Stimulated activated CD4-positive, alpha-beta T cell treated with anti-CD3 and anti-CD28 coated beads, TNF-alpha, amount 100 ng/mL, for 4 hours (primary cell): ENCODE data around the gene BYSL.

Experiments
- DNase-seq, 3 experiments: peaks; one replicate each; pipeline ENCODE4 v3.0.0-alpha.2; 2020; ENCODE audit warnings: low read depth in 3 of 3

BYSL gene

DNA sequence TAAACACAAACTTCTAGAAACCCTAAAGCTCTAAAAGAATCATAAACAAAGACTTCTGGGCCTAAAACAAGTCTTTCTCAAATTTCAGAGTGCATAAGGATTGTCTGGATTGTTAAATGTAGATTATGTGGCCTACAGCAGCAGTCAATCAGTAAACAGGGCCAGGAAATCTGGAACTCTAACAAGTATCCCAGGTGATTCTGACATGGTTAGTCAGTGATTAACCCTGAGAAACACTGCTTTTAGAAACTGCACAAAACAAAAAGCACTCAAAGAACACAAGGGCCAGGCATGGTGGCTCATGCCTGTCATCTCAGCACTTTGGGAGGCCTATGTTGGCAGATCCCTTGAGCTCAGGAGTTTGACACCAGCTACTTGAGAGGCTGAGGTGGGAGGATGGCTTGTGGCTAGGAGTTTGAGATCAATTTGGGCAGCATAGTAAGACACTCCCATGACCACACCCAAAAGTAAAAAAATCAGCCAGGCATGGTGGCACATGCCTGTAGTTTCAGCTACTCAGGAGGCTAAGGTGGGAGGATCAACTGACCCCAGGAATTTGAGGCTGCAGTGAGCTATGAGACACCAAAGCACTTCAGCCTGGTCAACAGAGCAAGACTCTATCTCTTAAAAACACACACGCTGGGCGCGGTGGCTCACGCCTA, 6.3 kb upstream of the BYSL start:
- no peak for DNase-seq

DNA sequence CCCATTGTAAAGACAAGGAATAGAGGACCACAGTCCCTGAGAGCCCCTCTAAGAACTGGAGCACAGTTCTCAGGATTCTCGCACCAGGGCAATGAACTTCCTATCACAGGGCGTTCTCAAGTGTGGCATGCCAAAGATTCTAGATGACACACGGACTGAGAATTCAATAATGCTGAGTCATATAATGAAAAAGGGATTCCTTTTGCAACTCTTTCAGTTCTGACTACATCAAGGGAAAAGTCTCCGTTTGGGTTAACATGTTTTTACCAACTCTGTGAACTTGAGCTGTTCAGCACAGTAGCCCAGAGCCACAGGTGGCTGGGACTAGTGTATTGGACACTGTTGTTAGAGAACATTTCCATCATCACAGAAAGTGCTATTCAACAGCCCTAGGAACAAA, 3.8 kb upstream of the BYSL start:
- DNase-seq = no peak

DNA sequence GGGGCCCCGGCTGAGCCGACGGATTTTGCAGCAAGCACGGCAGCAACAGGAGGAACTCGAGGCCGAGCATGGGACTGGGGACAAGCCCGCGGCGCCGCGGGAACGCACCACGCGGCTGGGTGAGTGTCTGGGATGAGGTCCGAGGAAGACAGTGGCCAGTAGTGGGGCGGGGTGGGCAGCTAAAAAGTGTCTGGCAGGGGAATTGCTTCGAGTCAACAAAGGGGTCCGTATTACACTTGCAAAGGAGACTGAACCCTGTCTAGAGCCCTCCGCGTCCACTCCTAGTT, 356 bp downstream of the BYSL start:
- no peak for DNase-seq

DNA sequence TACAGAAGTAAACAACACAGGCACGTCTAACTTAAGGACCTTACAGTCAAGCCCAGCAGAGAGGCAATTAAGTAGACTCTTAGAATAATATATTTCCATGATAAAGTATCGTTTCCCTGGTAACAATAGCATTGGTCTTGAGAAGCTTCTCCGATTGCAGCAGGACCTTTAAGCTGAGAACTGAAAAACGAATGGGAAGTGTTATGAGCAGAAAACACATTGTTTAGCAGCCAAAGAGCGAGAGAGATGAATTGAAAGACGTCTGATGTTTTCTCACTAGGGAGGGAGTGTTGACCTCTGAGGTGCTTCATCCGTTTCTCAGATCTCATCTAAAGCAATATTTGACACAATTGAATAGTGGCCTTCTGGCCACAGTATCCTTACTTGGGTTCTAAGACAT, 855 bp downstream of the BYSL start:
- no peak for DNase-seq

DNA sequence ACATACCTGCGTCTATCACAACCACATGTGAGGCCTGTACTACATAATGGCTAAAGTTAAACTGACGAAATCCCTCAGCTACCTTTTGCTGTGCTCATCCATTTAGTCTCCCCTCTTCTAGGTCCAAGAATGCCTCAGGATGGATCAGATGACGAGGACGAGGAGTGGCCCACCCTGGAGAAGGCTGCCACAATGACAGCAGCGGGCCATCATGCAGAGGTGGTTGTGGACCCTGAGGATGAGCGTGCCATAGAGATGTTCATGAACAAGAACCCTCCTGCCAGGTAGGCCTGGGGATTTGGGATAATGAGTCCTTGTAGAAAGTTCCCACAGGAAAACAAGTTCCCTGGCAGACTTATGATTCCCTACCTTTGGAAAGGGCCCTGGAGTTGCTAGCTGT, 6.0 kb downstream of the BYSL start:
- DNase-seq = no peak

DNA sequence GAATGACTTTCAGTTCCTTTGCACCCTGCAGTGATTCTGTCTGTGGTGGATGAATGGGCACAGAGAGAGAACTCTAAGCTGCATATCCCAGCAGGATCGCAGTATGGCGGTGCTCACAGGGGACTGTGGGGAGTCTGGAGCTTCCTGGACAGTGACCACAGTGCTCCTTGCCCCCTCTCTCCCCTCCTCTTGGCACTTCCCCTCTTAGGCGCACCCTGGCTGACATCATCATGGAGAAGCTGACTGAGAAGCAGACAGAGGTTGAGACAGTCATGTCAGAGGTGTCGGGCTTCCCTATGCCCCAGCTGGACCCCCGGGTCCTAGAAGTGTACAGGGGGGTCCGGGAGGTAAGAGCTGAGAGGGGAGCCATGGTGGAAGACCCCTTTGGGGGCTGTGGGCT, 8.6 kb downstream of the BYSL start:
- no peak for DNase-seq

DNA sequence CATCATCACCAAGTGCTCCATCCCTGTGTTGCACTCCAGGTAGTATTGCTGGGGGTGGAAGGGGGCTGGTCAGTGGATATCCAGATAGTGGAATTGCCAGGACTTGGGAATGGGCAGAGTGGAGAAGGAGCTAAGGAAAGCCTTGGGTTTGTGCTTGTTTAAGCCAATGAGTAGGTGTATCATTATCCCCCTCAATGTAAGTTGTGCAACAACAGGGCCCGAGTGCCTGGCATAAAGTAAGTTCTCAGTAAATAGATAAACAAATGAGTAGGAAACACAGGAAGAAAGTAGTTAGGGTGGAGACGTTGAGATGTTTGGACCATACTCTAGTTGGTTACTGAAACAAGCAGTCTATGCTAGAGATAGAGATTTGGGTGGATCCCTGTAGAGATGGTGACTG, 10.5 kb downstream of the BYSL start:
- DNase-seq = no peak

DNA sequence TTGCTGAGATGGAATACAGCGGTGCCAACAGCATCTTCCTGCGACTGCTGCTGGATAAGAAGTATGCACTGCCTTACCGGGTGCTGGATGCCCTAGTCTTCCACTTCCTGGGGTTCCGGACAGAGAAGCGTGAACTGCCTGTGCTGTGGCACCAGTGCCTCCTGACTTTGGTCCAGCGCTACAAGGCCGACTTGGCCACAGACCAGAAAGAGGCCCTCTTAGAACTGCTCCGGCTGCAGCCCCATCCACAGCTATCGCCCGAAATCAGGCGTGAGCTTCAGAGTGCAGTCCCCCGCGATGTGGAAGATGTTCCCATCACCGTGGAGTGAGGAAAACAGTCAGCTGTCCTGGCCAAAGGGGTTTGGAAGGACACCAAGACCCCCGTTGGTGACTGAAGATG, 11.1 kb downstream of the BYSL start:
- no peak for DNase-seq

DNA sequence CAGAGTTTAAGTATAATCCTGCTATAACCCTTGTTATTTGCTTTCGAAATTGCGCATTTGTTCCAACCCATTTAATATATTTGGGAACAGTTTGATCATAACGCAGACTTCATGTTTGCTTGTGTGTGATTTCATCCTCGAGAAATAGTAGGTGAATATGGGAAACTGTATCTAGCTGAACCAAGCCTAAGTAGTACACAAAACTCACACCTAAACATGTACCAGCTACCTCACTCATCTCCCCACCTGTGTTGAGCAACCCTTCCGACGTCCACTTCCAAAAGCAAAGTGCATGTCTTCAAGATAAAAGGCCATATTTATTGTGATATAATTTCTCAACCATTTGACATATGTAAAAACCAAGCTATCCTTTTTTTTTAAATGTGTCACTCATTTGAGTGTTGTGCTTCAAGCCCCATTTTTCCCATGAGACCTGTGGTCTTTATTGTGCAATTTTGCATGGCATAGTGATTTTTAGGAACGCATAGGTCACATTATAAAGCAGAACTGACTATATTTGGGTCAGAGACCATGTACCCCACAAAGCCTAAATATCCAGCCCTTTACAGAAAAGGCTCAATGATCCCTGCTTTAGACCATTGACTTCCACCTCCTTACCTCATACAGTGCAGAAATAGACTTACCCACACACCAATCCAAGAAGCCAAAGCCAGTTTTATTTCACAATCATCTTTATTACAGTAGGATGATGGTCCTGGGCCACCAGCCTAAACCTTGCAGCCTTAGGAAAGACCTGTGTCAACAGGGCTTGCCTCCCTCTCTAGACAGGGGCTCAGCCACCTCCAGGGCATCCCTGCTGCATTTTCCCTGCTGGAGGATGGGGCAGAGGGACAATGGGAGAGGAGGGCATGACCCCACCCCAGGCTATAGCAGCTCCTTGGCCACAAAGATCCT, 13.2 kb downstream of the BYSL start:
- no peak for DNase-seq

DNA sequence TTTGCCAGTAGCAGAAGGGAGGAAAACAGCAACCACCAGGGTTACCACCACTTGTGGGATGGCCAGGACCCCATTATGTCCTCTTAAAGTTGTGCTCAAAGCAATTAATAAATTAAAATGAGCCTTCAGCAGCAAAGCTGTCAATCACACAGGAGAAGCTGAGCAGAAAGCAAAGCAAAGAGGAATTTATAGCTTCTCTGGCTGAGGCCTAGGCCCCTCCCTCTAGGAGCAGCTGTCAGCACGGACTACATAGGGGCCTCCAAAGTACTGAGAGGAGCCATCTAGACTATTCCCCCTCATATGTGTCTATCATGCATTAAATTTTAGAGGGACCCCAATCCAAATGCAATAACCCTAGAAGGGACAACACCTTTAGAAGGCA, 13.9 kb downstream of the BYSL start:
- no peak for DNase-seq

DNA sequence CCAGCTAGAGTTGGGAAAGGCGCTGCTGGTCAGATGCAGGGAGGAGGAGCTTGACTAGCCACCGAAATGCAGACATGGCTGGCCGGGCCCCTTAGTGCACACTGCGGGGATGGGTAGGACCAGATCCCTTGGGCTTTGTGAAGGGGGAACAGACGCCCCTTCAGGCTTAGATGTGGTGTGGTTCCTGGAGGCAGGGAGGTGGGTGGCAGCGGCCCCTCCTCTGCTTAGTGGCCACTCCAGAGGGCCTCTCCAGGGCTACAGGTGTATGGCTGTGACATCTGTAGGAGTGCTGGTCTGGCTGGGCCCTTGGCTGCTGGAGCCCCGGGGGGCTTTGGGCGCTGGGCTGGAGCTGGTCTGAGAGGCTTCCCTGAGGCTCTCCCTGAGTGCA, 14.4 kb downstream of the BYSL start:
- DNase-seq = no peak

DNA sequence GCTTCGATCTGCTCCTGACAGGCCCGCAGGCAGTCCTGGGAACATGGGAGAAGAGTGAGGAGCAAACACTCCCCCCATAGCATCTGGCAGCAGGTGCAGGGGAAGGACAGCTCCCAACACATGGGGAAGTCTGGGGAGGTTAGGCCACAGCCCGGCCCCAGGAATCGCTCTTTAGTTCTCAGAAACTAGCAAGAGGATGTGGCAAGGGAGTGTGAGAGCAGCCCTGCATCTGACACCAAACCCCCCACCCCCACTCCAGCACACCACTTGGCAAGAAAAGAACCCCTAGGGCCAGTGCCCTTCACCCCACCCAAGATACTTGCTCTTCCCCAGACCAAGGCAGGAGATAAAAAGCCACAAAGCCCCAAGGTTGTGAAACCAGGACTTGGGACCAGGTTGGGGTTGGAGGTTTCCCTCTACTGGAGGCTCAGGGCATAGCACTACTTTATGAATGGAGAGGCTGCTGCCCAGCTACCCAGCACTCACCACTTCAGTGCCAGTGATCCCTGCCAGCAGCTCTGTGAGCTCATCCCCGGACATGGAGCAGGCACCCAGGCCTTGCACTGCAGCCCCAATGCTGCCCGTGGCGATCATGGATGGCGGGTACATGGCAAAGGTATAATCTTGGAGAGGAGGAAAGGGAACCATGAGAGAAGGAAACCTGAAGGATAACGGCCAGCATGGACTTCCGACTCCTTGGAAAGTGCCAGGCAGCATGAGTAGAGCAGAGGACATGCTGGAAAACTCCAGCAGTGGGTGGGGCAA, 15.0 kb downstream of the BYSL start:
- peak in 1 of 3 experiments; percentile 48 for DNase-seq

DNA sequence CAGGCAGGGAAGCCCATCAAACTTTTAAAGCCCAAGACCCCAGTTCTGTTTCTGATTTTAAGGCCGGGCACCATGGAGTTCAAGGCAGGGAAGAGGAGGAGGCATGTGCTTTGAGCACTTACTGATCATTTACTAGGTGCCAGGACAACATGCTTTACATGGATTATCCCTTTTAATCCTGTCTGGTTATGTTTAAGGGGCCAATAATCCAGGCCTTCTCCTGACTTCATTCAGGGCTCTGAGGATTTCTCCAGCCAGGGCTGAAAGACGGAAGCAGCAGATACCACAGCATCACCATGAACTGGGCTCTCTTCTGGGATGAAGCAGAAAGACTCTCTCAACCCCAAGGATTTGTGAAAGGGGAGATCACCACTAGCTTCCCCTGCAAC, 16.2 kb downstream of the BYSL start:
- no peak for DNase-seq

DNA sequence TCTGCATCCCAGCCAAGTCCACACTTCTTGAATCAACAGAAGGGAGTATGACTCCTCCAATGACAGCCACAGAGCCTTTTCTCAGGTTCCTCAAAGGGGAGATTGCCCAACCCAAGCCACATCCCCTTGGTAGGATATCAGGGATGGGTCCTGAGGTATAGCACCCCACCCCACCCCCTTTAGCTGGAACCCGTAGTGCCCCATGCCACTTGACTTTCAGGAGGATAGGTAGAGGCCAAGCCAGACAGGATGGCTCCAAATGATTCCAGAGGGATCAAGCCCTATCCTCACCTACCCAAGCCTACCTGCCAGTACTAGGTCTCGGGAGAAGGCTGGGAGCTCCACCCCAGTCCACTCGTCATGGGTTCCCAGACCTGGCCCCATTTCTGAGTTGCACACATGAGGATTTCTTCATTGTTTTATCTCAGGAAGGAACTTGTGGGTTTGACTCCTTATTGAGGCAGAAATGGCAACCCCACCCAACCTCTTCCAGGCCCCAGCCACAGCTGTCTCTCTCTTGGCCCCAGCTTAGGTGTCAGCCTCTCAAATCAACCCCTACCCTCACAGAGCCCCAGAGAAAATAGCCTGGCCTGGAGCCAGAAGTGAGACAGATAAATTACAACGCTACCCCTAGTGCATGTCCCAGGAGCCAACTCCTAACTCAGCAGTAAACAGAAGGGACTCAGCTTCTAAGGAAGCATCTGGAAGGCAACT, 16.7 kb downstream of the BYSL start:
- DNase-seq = no peak

DNA sequence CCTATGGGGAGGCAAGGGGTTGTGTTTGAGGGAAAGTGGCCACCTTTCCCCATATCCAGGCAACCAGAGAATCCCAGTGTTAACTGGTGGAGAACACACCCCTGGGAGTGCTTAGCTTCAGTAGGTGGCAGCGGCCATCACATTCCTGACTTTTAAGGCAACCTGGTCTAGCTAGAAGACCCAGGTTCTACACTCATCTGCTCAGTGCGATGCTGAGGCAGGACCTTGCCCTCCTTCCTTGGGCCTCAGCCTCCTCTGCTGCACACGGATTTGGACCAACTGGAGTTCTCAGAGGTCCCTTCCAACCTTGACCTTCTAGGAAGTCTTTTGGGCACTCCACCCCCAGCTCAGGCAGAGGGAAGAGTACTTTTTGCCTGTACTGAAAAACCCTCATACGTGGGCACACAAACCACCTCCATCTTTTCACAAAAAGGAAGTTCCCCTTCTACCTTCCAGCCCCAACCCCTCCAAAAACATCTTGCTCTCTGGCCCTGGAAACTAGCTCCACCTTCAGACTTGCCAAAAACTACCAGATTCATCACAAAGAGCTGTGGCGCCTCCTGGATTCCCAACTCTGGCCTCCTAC, 17.4 kb downstream of the BYSL start:
- DNase-seq = no peak

DNA sequence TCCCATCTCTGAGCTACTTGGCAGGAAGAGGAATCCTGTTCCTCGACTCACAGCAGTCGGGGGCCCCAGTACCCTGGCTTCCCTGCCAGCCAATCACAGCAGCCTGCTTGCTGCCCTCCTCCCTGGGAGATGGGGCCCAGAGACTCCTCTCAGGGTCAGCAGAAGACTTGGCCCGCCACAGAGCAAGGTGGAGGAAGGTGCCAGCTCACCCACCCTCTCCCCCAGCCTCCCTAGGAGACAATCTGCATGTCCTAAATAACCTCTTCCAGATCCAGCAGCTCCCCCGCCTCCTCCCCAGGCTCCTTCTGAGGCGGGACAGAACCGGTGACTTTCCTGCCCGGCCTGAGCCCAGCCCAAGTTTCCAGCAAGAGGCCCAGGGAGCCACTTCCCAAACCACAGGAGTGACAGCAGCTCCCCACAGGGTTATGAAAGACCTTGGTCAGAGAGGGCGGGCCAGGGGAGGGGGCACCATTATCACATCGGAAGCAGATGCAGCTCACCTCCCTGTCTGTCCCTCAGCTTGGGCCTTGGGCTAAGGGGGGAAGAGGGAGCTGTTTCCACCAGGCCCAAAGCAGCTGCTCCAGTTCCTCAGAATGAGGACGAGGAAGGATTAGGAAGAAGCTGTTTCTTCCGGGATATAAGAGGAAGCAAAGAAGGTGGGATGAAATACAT, 18.0 kb downstream of the BYSL start:
- DNase-seq = no peak

DNA sequence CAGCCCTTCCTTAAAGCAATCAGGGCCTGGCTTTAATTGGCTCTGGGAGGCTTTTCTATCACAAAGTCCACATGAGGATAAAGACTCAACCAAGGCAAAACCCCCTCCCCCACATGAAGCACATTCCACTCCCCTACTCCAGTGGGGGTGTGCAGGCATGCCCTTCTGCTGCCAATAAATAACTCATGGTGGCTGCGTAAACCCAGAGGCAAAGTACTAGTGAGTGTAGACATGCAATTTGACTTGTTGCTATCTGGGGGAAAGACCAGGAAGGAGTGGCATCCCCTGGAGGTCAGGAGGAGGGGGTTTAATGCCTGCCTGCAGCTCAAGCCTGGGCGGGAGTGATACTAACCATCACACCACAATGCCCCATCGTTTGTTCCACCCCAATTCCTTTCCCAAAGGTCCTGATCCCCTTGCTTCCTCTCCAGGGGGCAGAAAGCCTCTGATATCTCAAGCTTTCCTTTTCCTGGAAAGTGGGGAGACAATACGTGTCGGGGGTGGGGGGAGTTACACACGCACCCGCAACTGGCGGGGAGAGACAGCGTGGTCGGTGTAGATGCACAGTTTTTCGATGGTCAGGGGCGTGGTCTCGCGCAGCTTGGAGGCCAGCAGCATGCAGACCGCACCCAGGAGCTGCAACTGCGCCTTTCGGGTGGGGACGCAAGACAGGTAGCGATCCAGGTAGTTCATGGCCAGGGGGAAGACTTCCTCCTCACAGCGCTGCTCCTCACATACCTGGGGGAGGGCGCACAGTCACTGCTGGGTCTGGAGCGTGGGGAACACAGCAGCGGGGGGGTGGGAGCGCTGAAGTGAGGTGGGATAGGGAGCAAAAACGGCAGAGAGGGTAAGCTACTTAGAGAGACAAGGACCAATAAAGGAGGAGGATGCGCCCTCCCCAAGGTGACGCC, 18.8 kb downstream of the BYSL start:
- DNase-seq = no peak

DNA sequence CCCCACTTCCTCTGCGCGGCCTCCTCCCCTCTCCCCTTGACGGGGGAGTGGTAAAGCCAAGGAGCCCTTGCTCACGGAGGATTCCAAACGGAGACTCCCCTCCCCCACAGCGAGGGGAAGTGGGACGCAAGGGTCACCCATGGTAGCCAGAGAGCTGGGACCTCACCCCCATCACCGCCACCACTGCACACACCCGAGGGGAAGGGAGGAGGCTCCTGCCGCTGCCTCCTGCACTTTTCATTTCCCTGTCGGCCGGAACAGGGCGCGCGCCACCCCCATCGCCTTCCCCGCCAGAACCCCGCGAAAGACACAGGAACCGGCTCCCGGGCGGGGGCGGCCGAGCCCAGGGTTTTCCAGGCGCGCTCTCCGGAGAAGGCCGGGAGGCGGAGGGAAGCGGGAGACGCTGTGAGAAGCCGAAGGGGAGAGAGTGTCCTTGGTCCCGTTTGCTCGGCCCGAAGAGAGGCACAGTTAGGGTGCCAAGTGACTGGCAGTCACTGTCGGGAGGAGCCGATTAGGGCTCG, 19.5 kb downstream of the BYSL start:
- no peak for DNase-seq

DNA sequence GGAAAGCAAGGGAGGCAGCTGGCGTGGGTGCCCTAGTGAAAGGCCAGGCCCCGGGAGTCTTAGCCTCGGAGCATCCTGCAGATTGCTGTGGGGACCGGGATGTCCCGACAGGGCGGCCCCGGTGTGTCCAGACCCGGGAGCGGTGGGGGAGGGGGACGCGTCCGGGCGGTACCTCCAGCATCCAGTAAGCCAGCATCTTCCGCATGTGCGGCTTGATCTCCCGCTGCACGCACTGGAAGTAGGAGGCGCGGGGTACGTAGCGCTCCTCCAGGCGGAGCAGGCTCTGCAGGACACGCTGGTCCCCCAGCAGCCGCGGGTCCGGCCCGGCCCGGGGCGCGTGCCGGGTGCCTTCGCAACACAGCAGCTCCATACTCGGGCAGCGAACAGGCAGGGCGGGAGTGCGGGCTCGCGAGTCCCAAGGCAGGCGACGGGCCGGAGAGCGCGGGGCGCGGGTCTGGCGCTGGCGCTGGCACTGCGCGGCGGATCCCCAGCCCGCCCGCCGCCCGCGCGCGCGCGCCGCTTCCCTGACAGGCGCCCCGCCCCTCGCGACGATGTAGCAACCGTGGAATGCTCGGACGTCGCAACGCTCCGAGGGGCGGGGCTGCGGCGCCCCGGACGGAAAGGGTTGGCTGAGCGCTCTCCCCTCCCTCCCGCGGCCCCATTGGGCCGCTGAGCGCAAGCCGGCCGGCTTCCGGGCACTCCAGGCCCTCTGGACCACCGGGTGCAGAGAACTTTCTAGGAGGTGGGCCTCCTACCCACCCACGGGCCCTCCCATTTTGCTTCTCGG, 20.2 kb downstream of the BYSL start, which contains the start of gene CCND3:
CCND3 (minus strand) TSS at position 529 of the 787 bp plus-strand sequence; CDS start at position 370, 159 bp downstream.
- peak; percentile 68 to 84 (median 69) for DNase-seq
